GM12878 (cell line): Measurements from ENCODE around the gene MRPL21. TPM values are rescaled to one million over a fixed set of nuclear protein-coding genes. Genes with fewer than 3 reads are reported as not detected.

Source experiments
- BCLAF1 ChIP-seq: fragments of 450-650 bp; IDR thresholded peaks from 2 replicates; pipeline ENCODE4 v1.6.1; 2017; ENCODE audit warnings: antibody characterized with exemption, mild to moderate bottlenecking, moderate library complexity
- CEBPB ChIP-seq, 2 experiments: fragments of 150-350 bp in 1 of 2; IDR thresholded peaks; 2 replicates each; pipeline ENCODE4 v1.6.1; 2012 to 2014; ENCODE audit warnings: low read depth in 2 of 2, low read length in 2 of 2, borderline replicate concordance in 1 of 2, inconsistent platforms in 1 of 2
- CTCF ChIP-seq, 3 experiments: IDR thresholded peaks in 2 of 3; conservative IDR thresholded peaks in 1 of 3; 2 replicates each; pipeline ENCODE4 v1.5.1; 2011; ENCODE audit warnings: low read depth in 3 of 3, low read length in 3 of 3, mild to moderate bottlenecking in 3 of 3, control low read depth in 2 of 3, moderate library complexity in 2 of 3, inconsistent platforms in 1 of 3, mixed read lengths in 1 of 3; ENCODE audit not compliant: control insufficient read depth in 2 of 3, insufficient read depth in 1 of 3; ENCODE audit errors: extremely low read depth in 1 of 3
- ESRRA ChIP-seq: IDR thresholded peaks from 2 replicates; pipeline ENCODE4 v1.6.1; 2012; ENCODE audit warnings: mild to moderate bottlenecking, low read length, improper control_type of control experiment
- FOXK2 ChIP-seq: fragments of 450-650 bp; IDR thresholded peaks from 2 replicates; pipeline ENCODE4 v1.6.1; 2017; ENCODE audit warnings: mild to moderate bottlenecking, moderate library complexity
- KDM1A ChIP-seq: fragments of 200-600 bp; sonication (generic); IDR thresholded peaks from 2 replicates; pipeline ENCODE4 v1.6.1; 2016; ENCODE audit warnings: borderline replicate concordance
- LARP7 ChIP-seq: fragments of 450-650 bp; IDR thresholded peaks from 2 replicates; pipeline ENCODE4 v1.6.1; 2017; ENCODE audit warnings: mild to moderate bottlenecking
- MTA2 ChIP-seq: fragments of 450-650 bp; IDR thresholded peaks from 2 replicates; pipeline ENCODE4 v1.6.1; 2016; ENCODE audit warnings: low read depth, mild to moderate bottlenecking, moderate library complexity
- NFIC ChIP-seq: IDR thresholded peaks from 2 replicates; pipeline ENCODE4 v1.6.1; 2012; ENCODE audit warnings: low read depth, mild to moderate bottlenecking, inconsistent platforms, low read length, moderate library complexity
- PAX5 ChIP-seq: IDR thresholded peaks from 2 replicates; pipeline ENCODE4 v1.6.1; 2011; ENCODE audit warnings: low read depth, low read length, borderline replicate concordance
- PRDM15 ChIP-seq: fragments of 450-650 bp; formaldehyde crosslinking; IDR thresholded peaks from 2 replicates; pipeline ENCODE4 v1.4.0; 2020; ENCODE audit warnings: mild to moderate bottlenecking, moderate library complexity
- SREBF2 ChIP-seq: IDR thresholded peaks from 2 replicates; pipeline ENCODE4 v1.6.1; 2012; ENCODE audit warnings: mild to moderate bottlenecking, low read length
- STAT1 ChIP-seq: fragments of 450-650 bp; conservative IDR thresholded peaks from 2 replicates; pipeline ENCODE4 v1.6.1; 2014; ENCODE audit warnings: antibody characterized with exemption, mild to moderate bottlenecking
- ZNF687 ChIP-seq: fragments of 450-650 bp; IDR thresholded peaks from 2 replicates; pipeline ENCODE4 v1.6.1; 2017; ENCODE audit warnings: mild to moderate bottlenecking, moderate library complexity
- ZZZ3 ChIP-seq: IDR thresholded peaks from 2 replicates; pipeline ENCODE4 v1.6.1; 2011; ENCODE audit warnings: low read depth; ENCODE audit not compliant: control insufficient read depth, insufficient read length
- polyA plus RNA-seq, 11 experiments: library from polyadenylated mRNA; depleted of rRNA in 4 of 11; unstranded in 6 of 11; stranded (reverse) in 5 of 11; fragments of >200 nt; fragmentation: Nextera tagmentation in 4 of 11; fragmentation: Illumina TruSeq in 1 of 11; extraction: Ambion mirVana in 4 of 11; extraction: Trizol in 1 of 11; gene quantifications; 1 replicate in 1 of 11; 2 replicates in 10 of 11; pipeline versions ENCODE4 v1.2.1 to v1.2.3, GENCODE V29; 2011 to 2016; ENCODE audit warnings: inconsistent platforms in 2 of 11, missing spikeins in 2 of 11, low read depth in 1 of 11
- total RNA-seq, 4 experiments: library from RNA; depleted of rRNA in 3 of 4; stranded (reverse); fragments of >200 nt in 3 of 4; fragmentation: Illumina TruSeq in 1 of 4; extraction: Trizol in 1 of 4; gene quantifications; 2 replicates each; pipeline versions ENCODE4 v1.2.1 to v1.2.3, GENCODE V29; 2013 to 2021

The MRPL21 gene
- total and polyA plus RNA-seq, 10 of the 15 experiments (the other 5 are each of a cell fraction or from before 2014, with no cell fraction given), result 86.6 to 283 (median 130) TPM

GRCh38 chr11:68903288-68904247, at the start of gene MRPL21, which contains the start of gene IGHMBP2 (continued):
- TF ChIP-seq BCLAF1 (no peak; the same call in 1 of the 2 replicates), CEBPB (IDR thresholded peaks at IDR 0.05; ENCODE audit: borderline replicate concordance in 1 of 2, low read depth in 2 of 2, low read length in 2 of 2) (peak in 1 of 2 experiments; percentile 35; a peak in 1 of 4 replicates), ZZZ3 (peak; percentile 63), CTCF (IDR thresholded peaks at IDR 0.05 in 2 of 3, conservative IDR thresholded peaks at IDR 0.05 in 1 of 3; ENCODE audit: control insufficient read depth in 2 of 3, extremely low read depth in 1 of 3, insufficient read depth in 1 of 3, low read depth in 3 of 3, low read length in 3 of 3) (no peak), LARP7 (peak; percentile 98), NFIC (no peak), KDM1A (no peak), ESRRA (peak; percentile 93), STAT1 (peak; percentile 91; the same call in 1 of the 2 replicates), PAX5 (peak; percentile 76; the same call in 1 of the 2 replicates), SREBF2 (peak; percentile 69), ZNF687 (peak; percentile 54), PRDM15 (CRISPR knock-in tag) (0 out of 2 replicates have a peak, but pooled peaks have one; percentile 46), FOXK2 (peak; percentile 53; the same call in 1 of the 2 replicates), MTA2 (no peak)
